ENCODE measurements around the gene PRKCB.

Gene PRKCB

DNA sequence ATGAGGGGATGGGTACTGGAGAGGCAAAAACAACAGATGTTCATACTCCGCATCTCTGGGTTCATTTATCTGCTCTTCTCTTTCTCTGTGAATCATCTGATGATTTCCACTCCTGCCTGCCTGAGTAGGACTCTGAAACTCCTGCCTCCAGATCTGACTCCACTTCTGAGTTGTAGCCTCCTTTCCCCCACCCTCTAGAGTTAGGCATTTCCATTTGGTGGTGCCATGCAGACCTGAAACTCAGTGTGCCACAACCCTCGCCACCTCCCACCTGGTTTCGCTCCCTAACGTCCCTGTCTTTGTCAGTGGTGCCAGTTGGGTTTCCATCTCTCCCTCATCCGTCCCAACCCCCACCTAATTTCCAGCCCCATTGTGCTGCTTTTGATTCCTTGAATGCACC is 126.2 kb downstream of the PRKCB start:
- H3K4me1 Mint-ChIP-seq (ENCODE audit: low read depth), result peaks cover 79% of the 10 kb centered on the region
- peaks cover 36% of the 10 kb centered on the region for H3K36me3 Mint-ChIP-seq (ENCODE audit: low read depth)
- peak overlapping the region; percentile 89 for H3K27ac Mint-ChIP-seq
- peak; percentile 76 for DNase-seq
- no peaks in the 10 kb centered on the region for H3K9me3 Mint-ChIP-seq
- peak overlapping the region; percentile 2 for H3K4me3 Mint-ChIP-seq
- H3K27me3 Mint-ChIP-seq, result no peaks in the 10 kb centered on the region

DNA sequence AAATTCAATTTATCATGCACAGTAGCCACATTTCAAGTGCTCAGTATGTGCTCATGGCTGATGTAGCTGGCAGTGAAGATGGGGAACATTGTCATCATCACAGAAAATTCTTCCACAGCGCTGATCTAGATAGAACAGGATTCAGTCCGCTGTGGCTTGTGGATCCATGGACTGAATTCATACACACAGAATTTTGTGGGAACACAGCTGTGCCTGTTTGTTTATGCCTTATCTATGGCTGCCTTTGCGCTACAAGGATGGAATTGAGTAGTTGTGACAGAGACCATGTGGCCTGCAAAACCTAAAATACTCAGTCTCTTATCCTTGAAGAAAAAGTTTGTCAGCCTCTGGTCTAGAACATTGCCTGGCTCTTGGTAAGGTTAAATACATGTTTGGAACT is 128.4 kb downstream of the PRKCB start:
- peaks cover 46% of the 10 kb centered on the region for H3K36me3 Mint-ChIP-seq (ENCODE audit: low read depth)
- no peak for DNase-seq
- H3K27ac Mint-ChIP-seq, result no peak overlapping the region
- peaks cover 80% of the 10 kb centered on the region for H3K4me1 Mint-ChIP-seq (ENCODE audit: low read depth)
- no peaks in the 10 kb centered on the region for H3K27me3 Mint-ChIP-seq
- no peaks in the 10 kb centered on the region for H3K9me3 Mint-ChIP-seq
- H3K4me3 Mint-ChIP-seq, result no peak overlapping the region

DNA sequence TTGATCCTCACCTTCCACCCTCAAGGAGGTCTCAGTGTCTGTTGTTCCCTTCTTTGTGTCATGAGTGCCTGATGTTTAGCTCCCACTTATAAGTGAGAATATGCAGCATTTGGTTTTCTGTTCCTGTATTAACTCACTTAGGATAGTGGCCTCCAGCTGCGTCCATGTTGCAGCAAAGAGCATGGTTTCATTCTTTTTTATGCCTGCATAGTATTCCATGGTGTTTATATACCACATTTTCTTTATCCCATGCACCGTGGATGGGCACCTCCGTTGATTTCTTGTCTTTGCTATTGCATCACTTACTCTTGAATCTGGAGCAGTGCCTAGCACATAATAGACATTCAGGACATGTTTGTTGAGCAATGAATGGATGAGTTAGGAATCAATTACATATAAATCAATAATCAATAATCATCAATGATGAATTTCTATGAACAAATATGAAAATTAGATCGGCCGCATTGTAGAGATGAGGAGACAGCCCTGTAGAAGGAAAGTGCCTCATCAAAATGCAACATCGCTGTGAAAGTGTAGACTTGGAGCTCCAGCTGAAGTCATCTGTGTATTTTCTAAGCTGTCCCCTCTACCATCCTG is 129.5 kb downstream of the PRKCB start:
- no peak for DNase-seq
- Mint-ChIP-seq H3K4me1 (ENCODE audit: low read depth) (peaks cover 80% of the 10 kb centered on the region), H3K27me3 (no peaks in the 10 kb centered on the region), H3K27ac (no peak overlapping the region), H3K4me3 (no peak overlapping the region), H3K36me3 (ENCODE audit: low read depth) (peaks cover 54% of the 10 kb centered on the region), H3K9me3 (no peaks in the 10 kb centered on the region)

DNA sequence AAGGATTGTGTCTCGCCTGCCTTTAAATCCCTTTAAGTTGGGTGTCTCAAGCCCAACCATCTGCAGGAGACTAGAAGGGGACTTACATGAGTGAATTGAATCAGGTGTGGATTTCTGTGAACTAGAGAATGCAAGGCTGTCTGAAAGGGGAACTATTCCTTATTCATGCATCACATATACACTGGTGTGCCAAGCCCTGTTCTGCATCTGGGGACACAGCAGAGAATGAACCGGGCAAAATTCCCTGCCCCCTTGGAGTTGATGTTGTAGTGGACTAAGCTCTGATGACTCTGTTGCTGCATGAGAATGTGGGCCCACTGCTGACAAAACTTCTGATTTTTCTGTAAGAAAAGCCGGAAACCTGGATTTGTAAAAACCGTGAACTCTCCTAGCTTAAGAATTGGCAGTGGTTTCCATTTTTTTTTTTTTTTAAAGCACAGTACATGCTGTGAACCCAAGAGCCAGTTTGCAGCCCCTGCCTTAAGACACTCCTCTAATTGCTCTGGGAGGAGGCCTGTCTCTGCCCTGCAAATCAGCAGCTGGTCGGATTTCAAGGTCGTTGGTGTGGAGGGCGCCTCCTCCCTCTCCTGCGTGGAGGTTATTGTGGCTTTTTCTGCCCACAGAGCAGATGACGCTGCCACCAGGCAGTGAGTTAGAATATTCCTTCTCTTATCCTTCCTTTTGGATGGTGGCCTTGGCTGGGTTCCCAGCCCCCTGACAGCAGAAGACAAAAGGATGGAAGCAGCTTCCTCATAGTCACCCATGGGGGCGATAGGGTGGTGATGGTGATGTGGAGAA is 131.0 kb downstream of the PRKCB start:
- no peak overlapping the region for H3K4me3 Mint-ChIP-seq

DNA sequence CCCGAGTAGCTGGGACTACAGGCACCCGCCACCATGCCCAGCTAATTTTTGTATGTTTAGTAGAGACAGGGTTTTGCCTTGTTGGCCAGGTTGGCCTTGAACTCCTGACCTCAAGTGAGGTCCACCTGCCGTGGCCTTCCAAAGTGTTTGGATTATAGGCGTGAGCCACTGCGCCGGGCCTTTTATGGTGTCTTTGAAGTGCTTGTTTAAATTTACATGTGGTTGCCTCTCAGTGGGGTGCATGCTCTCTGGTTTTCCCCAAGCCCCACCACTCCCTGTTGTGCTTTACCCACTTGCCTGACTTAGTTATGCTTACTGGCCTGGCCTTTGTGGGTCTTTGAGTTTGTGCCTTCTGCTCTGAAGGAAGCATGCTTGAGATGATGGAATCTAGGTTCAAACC is 132.0 kb downstream of the PRKCB start:
- no peaks in the 10 kb centered on the region for H3K27me3 Mint-ChIP-seq
- H3K36me3 Mint-ChIP-seq (ENCODE audit: low read depth), result peaks cover 52% of the 10 kb centered on the region
- H3K9me3 Mint-ChIP-seq, result no peaks in the 10 kb centered on the region
- no peak overlapping the region for H3K27ac Mint-ChIP-seq
- DNase-seq, result no peak
- peaks cover 76% of the 10 kb centered on the region for H3K4me1 Mint-ChIP-seq (ENCODE audit: low read depth)
- H3K4me3 Mint-ChIP-seq, result no peak overlapping the region

More for the DNA sequence above, 131.0 kb downstream of the PRKCB start:
- Mint-ChIP-seq H3K27me3 (no peaks in the 10 kb centered on the region), H3K9me3 (no peaks in the 10 kb centered on the region), H3K36me3 (ENCODE audit: low read depth) (peaks cover 54% of the 10 kb centered on the region), H3K27ac (peak overlapping the region; percentile 53), H3K4me1 (ENCODE audit: low read depth) (peaks cover 77% of the 10 kb centered on the region)
- no peak for DNase-seq

DNA sequence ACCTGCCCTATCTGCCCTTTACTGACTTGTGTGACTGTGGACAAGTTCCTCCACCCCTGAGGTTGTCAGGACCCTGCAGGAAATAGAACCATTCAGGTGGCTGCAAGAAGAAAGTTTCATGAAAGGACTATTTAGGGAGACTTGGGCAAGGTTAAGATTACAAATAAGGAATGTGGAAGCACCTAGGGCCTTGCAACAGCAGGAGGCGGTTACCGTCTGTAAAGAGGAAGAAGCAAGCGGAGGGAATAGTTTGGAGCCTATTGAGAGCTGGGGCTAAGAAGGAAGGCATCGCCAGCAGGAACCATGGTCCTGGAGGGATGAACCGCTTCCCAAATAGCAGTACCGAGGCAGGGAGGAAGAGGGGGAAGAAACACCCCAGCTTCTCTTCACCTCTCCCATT is 132.4 kb downstream of the PRKCB start:
- H3K4me1 Mint-ChIP-seq (ENCODE audit: low read depth), result peaks cover 73% of the 10 kb centered on the region
- H3K27me3 Mint-ChIP-seq, result no peaks in the 10 kb centered on the region
- no peak overlapping the region for H3K4me3 Mint-ChIP-seq

DNA sequence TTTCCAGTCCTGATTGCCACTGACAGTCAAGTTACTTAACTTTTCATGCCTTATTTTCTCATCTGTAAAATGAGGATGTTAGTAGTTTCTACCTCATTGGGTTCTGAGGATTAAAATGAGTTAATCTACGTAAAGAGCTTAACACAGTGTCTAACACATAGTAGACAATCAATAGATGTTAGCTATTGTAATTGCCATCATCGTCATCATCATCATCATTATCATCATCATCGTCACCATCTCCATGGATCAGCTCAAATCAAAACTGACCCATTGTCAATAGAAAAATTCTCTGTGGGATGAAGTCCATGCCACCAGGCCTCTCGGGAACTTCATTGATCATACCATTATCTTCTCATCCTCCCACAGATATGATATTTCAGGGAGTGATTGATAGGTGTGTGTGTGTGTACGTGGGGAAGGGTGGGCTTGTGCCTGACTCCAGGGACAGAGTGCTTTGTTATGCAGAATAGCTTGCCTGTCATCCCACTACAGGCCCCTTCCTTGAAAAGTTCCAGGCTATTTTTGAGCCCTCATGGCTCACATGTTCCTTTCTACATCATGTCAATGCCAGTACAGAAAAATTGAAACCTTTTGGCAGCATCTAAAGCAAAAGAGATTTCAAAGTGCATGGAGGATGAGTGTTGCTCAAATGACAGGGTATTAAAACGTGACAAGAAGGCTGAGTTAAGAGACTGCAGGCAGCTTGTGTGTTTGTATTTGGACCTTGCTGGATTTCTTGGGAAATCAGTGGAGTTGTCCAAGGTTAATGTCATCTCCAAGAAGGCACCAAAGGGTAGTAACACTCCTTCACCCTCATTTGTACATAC is 133.9 kb downstream of the PRKCB start:
- Mint-ChIP-seq H3K9me3 (no peaks in the 10 kb centered on the region), H3K27ac (no peak overlapping the region), H3K4me3 (no peak overlapping the region), H3K36me3 (ENCODE audit: low read depth) (peaks cover 45% of the 10 kb centered on the region), H3K4me1 (ENCODE audit: low read depth) (peaks cover 77% of the 10 kb centered on the region), H3K27me3 (no peaks in the 10 kb centered on the region)
- DNase-seq, result no peak

More for the DNA sequence above, 132.4 kb downstream of the PRKCB start:
- Mint-ChIP-seq H3K27ac (no peak overlapping the region), H3K9me3 (no peaks in the 10 kb centered on the region), H3K36me3 (ENCODE audit: low read depth) (peaks cover 48% of the 10 kb centered on the region)
- no peak for DNase-seq

DNA sequence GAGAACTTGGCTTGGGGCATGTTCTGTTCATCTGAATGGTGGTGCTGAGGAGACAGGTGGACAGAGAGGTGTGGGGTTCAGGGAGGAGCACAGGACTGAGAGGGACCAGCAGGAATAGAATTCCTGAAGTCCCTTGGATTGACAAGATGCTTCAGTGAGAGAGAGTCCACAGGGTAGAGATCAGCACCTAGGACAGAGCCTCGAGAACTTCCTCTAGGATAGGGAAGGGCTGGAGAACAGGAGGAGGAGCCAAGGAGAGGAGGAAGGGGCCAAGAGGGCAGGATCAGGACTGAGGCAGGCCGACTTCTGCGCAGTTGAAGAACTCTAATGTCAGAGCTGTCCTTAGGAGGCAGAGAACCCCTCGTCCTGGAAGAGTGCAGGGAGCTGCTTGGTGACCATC is 138.4 kb downstream of the PRKCB start:
- no peak for DNase-seq
- H3K4me1 Mint-ChIP-seq (ENCODE audit: low read depth), result peaks cover 70% of the 10 kb centered on the region
- peaks cover 16% of the 10 kb centered on the region for H3K36me3 Mint-ChIP-seq (ENCODE audit: low read depth)
- H3K27me3 Mint-ChIP-seq, result no peaks in the 10 kb centered on the region
- no peaks in the 10 kb centered on the region for H3K9me3 Mint-ChIP-seq
- no peak overlapping the region for H3K4me3 Mint-ChIP-seq
- peak overlapping the region; percentile 3 for H3K27ac Mint-ChIP-seq

DNA sequence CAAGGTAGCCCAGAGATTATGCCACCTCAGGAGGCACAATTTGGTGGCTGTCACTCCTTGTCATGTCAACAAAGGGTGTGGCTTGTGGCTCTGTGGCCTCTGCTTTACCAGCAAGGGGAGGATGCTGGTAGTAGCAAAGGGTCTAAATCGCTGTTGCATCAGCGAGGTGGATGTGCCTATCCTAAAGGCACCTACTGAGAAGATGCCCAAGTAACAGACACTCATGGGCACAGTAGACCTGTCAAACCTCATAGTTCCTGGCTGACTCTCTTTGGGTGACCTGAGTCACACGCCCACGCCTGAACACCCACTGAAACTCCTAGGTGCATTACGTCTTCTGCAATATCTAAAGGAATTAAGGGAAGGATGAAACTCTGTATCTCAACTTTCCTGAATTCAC is 139.5 kb downstream of the PRKCB start:
- DNase-seq, result no peak
- H3K4me3 Mint-ChIP-seq, result no peak overlapping the region
- no peaks in the 10 kb centered on the region for H3K27me3 Mint-ChIP-seq
- H3K36me3 Mint-ChIP-seq (ENCODE audit: low read depth), result peaks cover 9% of the 10 kb centered on the region
- H3K4me1 Mint-ChIP-seq (ENCODE audit: low read depth), result peaks cover 69% of the 10 kb centered on the region
- peak overlapping the region; percentile 34 for H3K27ac Mint-ChIP-seq
- no peaks in the 10 kb centered on the region for H3K9me3 Mint-ChIP-seq

DNA sequence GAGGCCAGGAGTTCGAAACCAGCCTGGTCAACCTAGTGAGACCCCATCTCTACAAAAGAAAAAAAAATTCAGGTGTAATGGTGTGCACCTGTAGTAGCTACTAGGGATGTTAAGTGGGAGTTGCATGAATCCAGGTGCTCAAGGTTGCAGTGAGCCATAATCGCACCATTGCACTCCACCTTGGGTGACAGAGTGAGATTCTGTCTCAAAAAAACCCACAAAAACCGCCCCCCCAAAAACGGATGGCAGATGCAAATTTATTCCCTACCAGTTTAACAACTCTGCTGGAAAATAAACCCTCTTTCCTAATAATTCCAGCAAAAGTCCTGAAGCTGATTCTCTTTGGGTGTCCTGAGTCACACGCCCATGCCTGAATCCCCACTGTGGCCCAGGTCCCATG is 140.3 kb downstream of the PRKCB start:
- Mint-ChIP-seq H3K4me1 (ENCODE audit: low read depth) (peaks cover 67% of the 10 kb centered on the region), H3K27ac (peak overlapping the region; percentile 16), H3K9me3 (no peaks in the 10 kb centered on the region)

DNA sequence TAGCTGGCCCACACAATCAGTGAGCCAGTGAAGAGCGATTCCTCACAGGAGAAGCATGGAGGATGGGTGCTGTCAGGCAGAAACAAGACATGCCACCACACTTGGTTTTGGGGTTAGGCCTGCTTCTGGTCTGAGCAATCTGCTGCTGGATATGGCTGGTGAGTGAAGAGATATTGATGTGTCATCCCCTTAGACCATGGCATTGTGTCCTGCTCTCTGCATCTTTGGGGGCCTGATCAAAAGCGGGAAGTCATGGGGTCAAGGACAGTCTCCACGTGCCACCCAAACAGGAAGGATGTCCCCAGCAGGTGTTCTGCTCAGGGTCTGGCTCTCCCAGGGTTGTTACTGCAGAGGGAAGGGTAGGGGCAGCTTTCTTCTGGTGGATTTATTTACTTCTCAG is 140.7 kb downstream of the PRKCB start:
- Mint-ChIP-seq H3K36me3 (ENCODE audit: low read depth) (peaks cover 9% of the 10 kb centered on the region), H3K27me3 (no peaks in the 10 kb centered on the region), H3K9me3 (no peaks in the 10 kb centered on the region), H3K27ac (peak overlapping the region; percentile 16), H3K4me1 (ENCODE audit: low read depth) (peaks cover 62% of the 10 kb centered on the region), H3K4me3 (no peak overlapping the region)
- no peak for DNase-seq

More for the DNA sequence above, 140.3 kb downstream of the PRKCB start:
- no peak for DNase-seq
- Mint-ChIP-seq H3K36me3 (ENCODE audit: low read depth) (peaks cover 9% of the 10 kb centered on the region), H3K4me3 (no peak overlapping the region), H3K27me3 (no peaks in the 10 kb centered on the region)

DNA sequence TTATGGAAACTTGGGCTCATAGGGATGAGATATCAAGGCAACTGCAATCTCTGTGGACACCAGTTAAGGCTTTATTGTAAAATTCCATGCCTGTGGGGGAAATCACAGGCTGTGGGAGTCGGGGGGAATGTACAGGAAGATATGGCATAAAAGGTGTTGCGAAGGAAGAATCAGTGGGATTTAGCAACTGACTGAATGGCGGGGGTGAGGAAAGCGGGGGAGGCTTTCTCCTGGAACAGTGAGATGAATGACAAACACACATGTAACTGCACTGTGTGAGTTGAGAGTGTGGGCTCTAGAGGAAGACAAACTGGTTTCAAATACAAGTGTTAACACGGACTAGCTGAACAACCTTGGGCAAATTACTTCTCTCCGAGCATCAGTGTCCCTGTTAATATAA is 143.7 kb downstream of the PRKCB start:
- H3K4me3 Mint-ChIP-seq, result no peak overlapping the region
- H3K9me3 Mint-ChIP-seq, result no peaks in the 10 kb centered on the region
- no peak for DNase-seq
- peaks cover 44% of the 10 kb centered on the region for H3K4me1 Mint-ChIP-seq (ENCODE audit: low read depth)
- no peak overlapping the region for H3K27ac Mint-ChIP-seq
- H3K27me3 Mint-ChIP-seq, result no peaks in the 10 kb centered on the region
- peaks cover 8% of the 10 kb centered on the region for H3K36me3 Mint-ChIP-seq (ENCODE audit: low read depth)

DNA sequence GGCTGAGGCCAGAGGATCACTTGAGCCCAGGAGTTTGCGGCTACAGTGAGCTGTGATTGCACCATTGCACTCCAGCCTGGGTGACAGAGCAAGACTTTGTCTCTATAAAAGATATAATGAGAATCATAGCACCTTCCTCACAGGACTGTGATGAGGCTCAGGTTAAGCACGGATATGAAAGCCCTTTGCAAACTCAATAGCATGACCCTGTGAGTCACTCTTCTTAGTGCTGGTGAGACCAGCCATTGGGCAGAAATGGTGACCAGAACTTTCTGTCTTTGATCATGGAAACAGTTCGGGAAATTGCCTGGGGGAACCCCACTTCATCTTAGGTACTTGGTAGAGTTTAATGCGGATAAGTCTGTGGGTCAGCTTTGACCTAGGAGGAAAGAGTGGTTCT is 144.2 kb downstream of the PRKCB start:
- no peak for DNase-seq
- Mint-ChIP-seq H3K9me3 (no peaks in the 10 kb centered on the region), H3K36me3 (ENCODE audit: low read depth) (peaks cover 7% of the 10 kb centered on the region), H3K4me1 (ENCODE audit: low read depth) (peaks cover 39% of the 10 kb centered on the region), H3K27ac (no peak overlapping the region), H3K27me3 (no peaks in the 10 kb centered on the region), H3K4me3 (no peak overlapping the region)

DNA sequence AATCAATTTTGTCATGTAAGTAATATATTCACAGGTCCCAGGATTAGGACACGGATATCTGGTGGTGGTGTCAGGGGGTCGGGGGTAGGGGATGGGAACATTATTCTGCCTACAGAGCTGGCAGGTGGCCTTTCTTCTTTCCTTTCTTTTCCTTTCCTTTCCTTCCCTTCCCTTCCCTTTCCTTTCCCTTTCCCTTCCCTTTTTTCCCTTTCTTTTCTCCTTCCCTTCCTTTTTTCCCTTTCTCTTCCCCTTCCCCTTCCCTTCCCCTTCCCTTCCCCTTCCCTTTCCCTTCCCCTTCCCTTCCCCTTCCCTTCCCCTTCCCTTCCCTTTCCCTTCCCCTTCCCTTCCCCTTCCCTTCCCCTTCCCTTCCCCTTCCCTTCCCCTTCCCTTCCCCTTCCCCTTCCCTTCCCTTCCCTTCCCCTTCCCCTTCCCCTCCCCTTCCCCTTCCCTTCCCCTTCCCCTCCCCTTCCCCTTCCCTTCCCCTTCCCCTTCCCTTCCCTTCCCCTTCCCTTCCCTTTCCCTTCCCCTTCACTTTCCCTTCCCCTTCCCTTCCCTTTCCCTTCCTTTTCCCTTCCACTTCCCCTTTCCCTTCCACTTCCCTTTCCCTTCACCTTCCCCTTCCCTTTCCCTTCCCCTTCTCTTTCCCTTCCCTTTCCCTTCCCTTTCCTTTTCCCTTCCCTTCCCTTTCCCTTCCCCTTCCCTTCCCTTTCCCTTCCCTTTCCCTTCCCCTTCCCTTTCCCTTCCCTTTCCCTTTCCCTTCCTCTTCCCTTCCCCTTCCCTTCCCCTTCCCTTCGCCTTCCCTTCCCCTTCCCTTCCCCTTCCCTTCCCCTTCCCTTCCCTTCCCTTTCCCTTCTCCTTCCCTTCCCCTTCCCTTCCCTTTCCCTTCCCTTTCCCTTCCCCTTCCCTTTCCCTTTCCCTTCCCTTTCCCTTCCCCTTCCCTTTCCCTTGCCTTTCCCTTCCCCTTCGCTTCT is 145.9 kb downstream of the PRKCB start:
- H3K4me1 Mint-ChIP-seq (ENCODE audit: low read depth), result peaks cover 22% of the 10 kb centered on the region
- H3K36me3 Mint-ChIP-seq (ENCODE audit: low read depth), result peaks cover 5% of the 10 kb centered on the region
- H3K4me3 Mint-ChIP-seq, result no peak overlapping the region
- H3K27ac Mint-ChIP-seq, result peak overlapping the region; percentile 30
- no peaks in the 10 kb centered on the region for H3K27me3 Mint-ChIP-seq
- H3K9me3 Mint-ChIP-seq, result no peaks in the 10 kb centered on the region
- no peak for DNase-seq
